GM19463 (cell line): Measurements from ENCODE around the gene PNMA6E.
"Not testable (repeated sequence)": the region's sequence is repeated elsewhere in the genome, so short reads cannot be mapped to it uniquely, and the experiment has no call there.

Experiments
- ATAC-seq: cut with Tn5 transposase; IDR thresholded peaks from one replicate; pipeline ENCODE4 v1.9.1; 2021; ENCODE audit warnings: mild to moderate bottlenecking, moderate library complexity; ENCODE audit not compliant: unreplicated experiment

The PNMA6E gene

GRCh38 chrX:153409414-153410101 is 8.4 kb upstream of the PNMA6E start:
- no peak for ATAC-seq

GRCh38 chrX:153408871-153409351 is 7.8 kb upstream of the PNMA6E start:
- no peak for ATAC-seq

GRCh38 chrX:153408221-153408721 is 7.1 kb upstream of the PNMA6E start:
- no peak for ATAC-seq

- ATAC-seq = no peak
Observed at GRCh38 chrX:153407736-153408135, 6.6 kb upstream of the PNMA6E start.

- ATAC-seq = no peak
Observed at GRCh38 chrX:153406903-153407302, 5.8 kb upstream of the PNMA6E start.

GRCh38 chrX:153406011-153406410 is 4.9 kb upstream of the PNMA6E start:
- ATAC-seq = no peak

GRCh38 chrX:153405426-153405825 is 4.3 kb upstream of the PNMA6E start:
- no peak for ATAC-seq

- not testable (repeated sequence) for ATAC-seq
Observed at GRCh38 chrX:153404333-153404732, 3.2 kb upstream of the PNMA6E start.

GRCh38 chrX:153400146-153401132 is 711 bp downstream of the PNMA6E start:
- ATAC-seq = no peak

GRCh38 chrX:153398275-153398960 is 2.7 kb downstream of the PNMA6E start:
- ATAC-seq = no peak

GRCh38 chrX:153397256-153397960 is 3.7 kb downstream of the PNMA6E start:
- ATAC-seq = no peak

GRCh38 chrX:153396320-153397195 is 4.6 kb downstream of the PNMA6E start:
- no peak for ATAC-seq

- no peak for ATAC-seq
Observed at GRCh38 chrX:153395613-153396319, 5.4 kb downstream of the PNMA6E start.

- no peak for ATAC-seq
Observed at GRCh38 chrX:153394612-153395011, 6.5 kb downstream of the PNMA6E start.

GRCh38 chrX:153392642-153393321 is 8.4 kb downstream of the PNMA6E start:
- ATAC-seq = no peak

- ATAC-seq = not testable (repeated sequence)
Observed at GRCh38 chrX:153389460-153389768, 11.7 kb downstream of the PNMA6E start.

GRCh38 chrX:153388722-153389459 is 12.3 kb downstream of the PNMA6E start:
- ATAC-seq = no peak
